A549 (cell line): Measurements from ENCODE around the gene DHRS3. TPM values are rescaled to one million over a fixed set of nuclear protein-coding genes. Genes with fewer than 3 reads are reported as not detected.

Source experiments
- ATAC-seq, 2 experiments: fragments of 200-7000 bp in 1 of 2; fragments of >200 bp in 1 of 2; cut with Nextera tagmentation in 1 of 2; cut with Tn5 transposase in 1 of 2; 3 replicates each; pipeline versions ENCODE4 v1.8.0 to v1.9.1; 2018 to 2020; ENCODE audit warnings: mild to moderate bottlenecking in 1 of 2, moderate library complexity in 1 of 2
- CTCF ChIA-PET: fragments of 300-600 bp; sonication (Branson Sonifier 250); formaldehyde crosslinking; extraction: SDS; loops from one replicate; lab custom pipeline; 2021; ENCODE audit warnings: antibody characterized with exemption, inconsistent platforms; lab: Yijun Ruan, JAX
- POLR2A ChIA-PET: fragments of 350-600 bp; formaldehyde crosslinking; extraction: SDS; loops from one replicate; lab custom pipeline; 2021; ENCODE audit warnings: antibody characterized with exemption, inconsistent platforms; lab: Yijun Ruan, JAX
- DNase-seq, 2 experiments: peaks; one replicate each; pipeline versions ENCODE4 v3.0.0 to v3.0.0-alpha.2; 2011 to 2016; ENCODE audit warnings: low read depth in 1 of 2, low spot score in 1 of 2
- FAIRE-seq: peaks from 2 replicates; lab custom pipeline; 2011; peaks lifted over from hg19 to GRCh38; lab: Jason Lieb, UNC
- H3K27ac ChIP-seq, 2 experiments: fragments of >200 bp; sonication (Bioruptor Twin); formaldehyde crosslinking; 3 replicates each; pipeline ENCODE4 v1.5.1; 2016 to 2017
- H3K4me1 ChIP-seq: fragments of >200 bp; sonication (Bioruptor Twin); formaldehyde crosslinking; 3 replicates; pipeline ENCODE4 v1.6.1; 2016
- H3K4me2 ChIP-seq: fragments of >200 bp; sonication (Bioruptor Twin); formaldehyde crosslinking; 3 replicates; pipeline ENCODE4 v1.6.1; 2016
- H3K4me3 ChIP-seq: fragments of >200 bp; sonication (Bioruptor Twin); formaldehyde crosslinking; 3 replicates; pipeline ENCODE4 v1.5.1; 2016
- H3K9me3 ChIP-seq: fragments of >200 bp; sonication (Bioruptor Twin); formaldehyde crosslinking; 3 replicates; pipeline ENCODE4 v1.6.1; 2016
- ATOH8 ChIP-seq: fragments of 250-450 bp; sonication (Bioruptor Pico); IDR thresholded peaks from 2 replicates; pipeline ENCODE4 v1.5.0; 2020; ENCODE audit warnings: low read depth, mild to moderate bottlenecking, moderate library complexity
- CBX2 ChIP-seq: fragments of 200-600 bp; sonication (generic); IDR thresholded peaks from 2 replicates; pipeline ENCODE4 v1.6.1; 2016; ENCODE audit warnings: low read depth, mild to moderate bottlenecking, borderline replicate concordance
- E2F6 ChIP-seq: IDR thresholded peaks from 2 replicates; pipeline ENCODE4 v1.6.1; 2012; ENCODE audit warnings: low read depth, borderline replicate concordance
- EHF ChIP-seq: fragments of 250-450 bp; sonication (Bioruptor Pico); IDR thresholded peaks from 2 replicates; pipeline ENCODE4 v1.5.0; 2020; ENCODE audit warnings: mild to moderate bottlenecking
- EHMT2 ChIP-seq: fragments of 200-600 bp; sonication (generic); IDR thresholded peaks from 2 replicates; pipeline ENCODE4 v1.6.1; 2016; ENCODE audit warnings: antibody characterized with exemption, low read depth, mild to moderate bottlenecking, moderate library complexity
- FOSB ChIP-seq: fragments of 250-450 bp; sonication (Bioruptor Pico); IDR thresholded peaks from 2 replicates; pipeline ENCODE4 v1.5.0; 2020; ENCODE audit warnings: mild to moderate bottlenecking, moderate library complexity
- GATA3 ChIP-seq: IDR thresholded peaks from 2 replicates; pipeline ENCODE4 v1.6.1; 2012; ENCODE audit warnings: borderline replicate concordance
- HOXA7 ChIP-seq: fragments of 250-450 bp; sonication (Bioruptor Pico); IDR thresholded peaks from 2 replicates; pipeline ENCODE4 v1.5.0; 2020; ENCODE audit warnings: mild to moderate bottlenecking, moderate library complexity
- HOXB5 ChIP-seq: fragments of 250-450 bp; sonication (Bioruptor Pico); IDR thresholded peaks from 2 replicates; pipeline ENCODE4 v1.5.0; 2020; ENCODE audit warnings: mild to moderate bottlenecking, moderate library complexity
- KDM1A ChIP-seq: fragments of 200-600 bp; sonication (generic); IDR thresholded peaks from 2 replicates; pipeline ENCODE4 v1.6.1; 2016; ENCODE audit warnings: low read depth, mild to moderate bottlenecking
- MAFK ChIP-seq: fragments of 450-650 bp; IDR thresholded peaks from 2 replicates; pipeline ENCODE4 v1.6.1; 2014; ENCODE audit not compliant: partially characterized antibody
- MAZ ChIP-seq: fragments of 150-350 bp; IDR thresholded peaks from 2 replicates; pipeline ENCODE4 v1.6.1; 2014; ENCODE audit warnings: antibody characterized with exemption, low read depth, low read length, borderline replicate concordance
- NFE2L2 ChIP-seq: fragments of 150-350 bp; conservative IDR thresholded peaks from 2 replicates; pipeline ENCODE4 v1.6.1; 2014; ENCODE audit warnings: low read length
- NR3C1 ChIP-seq: fragments of >200 bp; sonication (Bioruptor Twin); formaldehyde crosslinking; IDR thresholded peaks from 3 replicates; pipeline ENCODE4 v1.6.1; 2017
- PBX3 ChIP-seq: IDR thresholded peaks from 2 replicates; pipeline ENCODE4 v1.6.1; 2012
- PHF8 ChIP-seq: fragments of 200-600 bp; sonication (generic); IDR thresholded peaks from 2 replicates; pipeline ENCODE4 v1.6.1; 2016; ENCODE audit warnings: low read depth, mild to moderate bottlenecking, antibody characterized with exemption, moderate library complexity, borderline replicate concordance
- POLR2AphosphoS2 ChIP-seq: conservative IDR thresholded peaks from 2 replicates; pipeline ENCODE4 v1.6.1; 2012; ENCODE audit warnings: low read length, improper control_type of control experiment, inconsistent platforms
- RAD21 ChIP-seq, 2 experiments: fragments of >200 bp in 1 of 2; sonication (Bioruptor Twin) in 1 of 2; formaldehyde crosslinking in 1 of 2; IDR thresholded peaks in 1 of 2; conservative IDR thresholded peaks in 1 of 2; 2 replicates in 1 of 2; 3 replicates in 1 of 2; pipeline ENCODE4 v1.6.1; 2012 to 2018; ENCODE audit warnings: inconsistent platforms in 1 of 2
- RARB ChIP-seq: fragments of 250-450 bp; sonication (Bioruptor Pico); IDR thresholded peaks from 2 replicates; pipeline ENCODE4 v1.8.0; 2021; ENCODE audit warnings: mild to moderate bottlenecking, moderate library complexity
- SMC3 ChIP-seq: fragments of >200 bp; sonication (Bioruptor Twin); formaldehyde crosslinking; IDR thresholded peaks from 3 replicates; pipeline ENCODE4 v1.6.1; 2018; ENCODE audit warnings: inconsistent platforms
- TFCP2L1 ChIP-seq: fragments of 250-450 bp; sonication (Bioruptor Pico); IDR thresholded peaks from 2 replicates; pipeline ENCODE4 v1.5.0; 2021; ENCODE audit warnings: mild to moderate bottlenecking
- USF2 ChIP-seq: fragments of 450-650 bp; IDR thresholded peaks from 2 replicates; pipeline ENCODE4 v1.6.1; 2014; ENCODE audit warnings: antibody characterized with exemption
- ZSCAN20 ChIP-seq: fragments of 250-450 bp; sonication (Bioruptor Pico); IDR thresholded peaks from 2 replicates; pipeline ENCODE4 v1.8.0; 2022; ENCODE audit warnings: mild to moderate bottlenecking, moderate library complexity
- WGBS: methylation state at CpG from one replicate; pipeline ENCODE4 v1.1.6; 2017; ENCODE audit errors: missing lambda C conversion rate; 5-methylcytosine and 5-hydroxymethylcytosine counted together
- polyA plus RNA-seq, 4 experiments: library from polyadenylated mRNA; depleted of rRNA in 3 of 4; stranded (reverse); fragments of >200 nt; fragmentation: RNase III in 1 of 4; extraction: RNeasy Plus Mini Kit Qiagen cat#74134 plus additional on column Dnase treatment in 1 of 4; gene quantifications; 2 replicates in 3 of 4; 3 replicates in 1 of 4; pipeline ENCODE4 v1.2.3, GENCODE V29; 2011 to 2017

Gene DHRS3
- polyA plus RNA-seq, 2 of the 4 experiments (the other 2 are of a cell fraction): 62.7 to 79.7 TPM

GRCh38 chr1:12568009-12568767 lies 49.8 kb downstream of the DHRS3 start:
- CTCF ChIA-PET: interaction anchor here (0.6 to 1.3 kb wide), 2 partner anchors 26 to 251 kb away, joined by 3 read pairs; no protein-coding TSS in a partner anchor
- no peak for TF ChIP-seq RAD21 (conservative IDR thresholded peaks at IDR 0.05 in 1 of 2, IDR thresholded peaks at IDR 0.05 in 1 of 2)
- 0 out of 2 replicates have a peak, but pooled peaks have one; percentile 31 for TF ChIP-seq POLR2AphosphoS2
- TF ChIP-seq, all 56 proteins: peak for 1
- Histone ChIP-seq H3K4me1 (peaks cover 28% of the 10 kb centered on the region), H3K4me2 (no peak overlapping the region), H3K27ac (peak overlapping the region in 1 of 2 experiments; percentile 77; a peak in 4 of 6 replicates), H3K9me3 (peaks cover 16% of the 10 kb centered on the region), H3K4me3 (no peak overlapping the region)
- no peak for ATAC-seq
- no peak for FAIRE-seq
- WGBS: 97% methylated on average over 13 of the region's 14 CpGs
- DNase-seq: no peak
- POLR2A ChIA-PET: no interaction called here

- no peak overlapping the region for H3K4me3 ChIP-seq
- H3K27ac ChIP-seq: peak overlapping the region; percentile 25 to 77; a peak in 4 of 6 replicates
- ATAC-seq: peak; percentile 3 to 31; a peak in 4 of 6 replicates
- ChIA-PET CTCF (no interaction called here), POLR2A (interaction anchor here (0.7 kb wide), 1 partner anchor 29 kb away, joined by 3 read pairs; no protein-coding TSS in a partner anchor)
- peaks cover 17% of the 10 kb centered on the region for H3K9me3 ChIP-seq
- DNase-seq: no peak
- TF ChIP-seq NR3C1: no peak
- no peak for TF ChIP-seq FOSB (CRISPR knock-in tag)
- no peak for TF ChIP-seq TFCP2L1
- 0 out of 2 replicates have a peak, but pooled peaks have one; percentile 56 for TF ChIP-seq HOXA7 (CRISPR knock-in tag)
- no peak for FAIRE-seq
- 91% methylated on average over 8 of the region's 9 CpGs for WGBS
- H3K4me2 ChIP-seq: no peak overlapping the region
- H3K4me1 ChIP-seq: peaks cover 19% of the 10 kb centered on the region
Observed at GRCh38 chr1:12567288-12567819, 50.7 kb downstream of the DHRS3 start.

- Histone ChIP-seq H3K9me3 (peaks cover 17% of the 10 kb centered on the region), H3K4me2 (no peak overlapping the region), H3K4me1 (peaks cover 15% of the 10 kb centered on the region), H3K27ac (peak overlapping the region; percentile 25 to 77; a peak in 4 of 6 replicates), H3K4me3 (no peak overlapping the region)
- ChIA-PET POLR2A (interaction anchor here (0.7 kb wide), 1 partner anchor 29 kb away, joined by 3 read pairs; no protein-coding TSS in a partner anchor), CTCF (no interaction called here)
- ATAC-seq (peak; percentile 32 to 48; a peak in 5 of 6 replicates), FAIRE-seq (no peak), DNase-seq (no peak)
- WGBS: 80% methylated on average over 9 of the region's 9 CpGs
- TF ChIP-seq MAFK (peak; percentile 71), HOXA7 (CRISPR knock-in tag) (no peak), NFE2L2 (0 out of 2 replicates have a peak, but pooled peaks have one; percentile 49)
Observed at GRCh38 chr1:12566484-12567287, 51.3 kb downstream of the DHRS3 start.

GRCh38 chr1:12565966-12566352 lies 52.1 kb downstream of the DHRS3 start:
- DNase-seq: no peak
- Histone ChIP-seq H3K9me3 (peaks cover 17% of the 10 kb centered on the region), H3K4me2 (no peak overlapping the region), H3K27ac (peak overlapping the region in 1 of 2 experiments; percentile 77; a peak in 3 of 6 replicates), H3K4me3 (no peak overlapping the region), H3K4me1 (peaks cover 15% of the 10 kb centered on the region; the same call in 2 of the 3 replicates)
- ChIA-PET POLR2A (no interaction called here), CTCF (no interaction called here)
- 94% methylated on average over 7 of the region's 7 CpGs for WGBS
- peak; percentile 7 to 14; a peak in 3 of 6 replicates for ATAC-seq
- TF ChIP-seq MAZ (no peak), HOXB5 (CRISPR knock-in tag) (no peak), SMC3 (no peak), ZSCAN20 (no peak), KDM1A (no peak), RARB (no peak), USF2 (no peak), EHMT2 (no peak), POLR2AphosphoS2 (no peak), ATOH8 (CRISPR knock-in tag) (no peak), EHF (CRISPR knock-in tag) (no peak), PHF8 (no peak), PBX3 (no peak), E2F6 (no peak), NR3C1 (no peak), GATA3 (no peak), CBX2 (no peak)
- no peak for FAIRE-seq
